ENCODE data around the gene DNAJB7.
"Not testable (repeated sequence)": the region's sequence is repeated elsewhere in the genome, so short reads cannot be mapped to it uniquely, and the experiment has no call there.

The DNAJB7 gene

DNA sequence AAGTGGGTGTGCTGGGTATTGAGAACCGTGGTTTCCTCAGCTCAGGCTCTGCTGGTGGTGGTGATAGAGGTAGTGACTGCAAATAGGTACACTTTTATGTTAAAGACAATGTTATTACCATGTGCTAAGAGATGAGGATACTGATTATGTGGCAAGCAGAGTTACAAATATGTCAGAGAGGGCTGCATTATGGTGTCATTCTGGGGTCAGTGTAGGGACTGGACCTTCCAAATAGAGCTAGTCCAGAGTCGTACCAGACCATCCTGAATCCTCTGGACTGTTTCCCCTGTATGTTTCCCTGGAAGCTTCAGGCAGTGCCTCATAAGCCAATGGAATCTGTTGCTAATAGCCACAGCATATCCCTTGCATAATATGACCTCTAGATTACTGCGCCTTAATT lies at the start of gene DNAJB7:
DNAJB7 (minus strand) TSS at position 101 of the 400 bp plus-strand sequence. CDS start 119 bp downstream, outside the sequence.
- DNase-seq (ENCODE audit: low read depth) = no peak

DNA sequence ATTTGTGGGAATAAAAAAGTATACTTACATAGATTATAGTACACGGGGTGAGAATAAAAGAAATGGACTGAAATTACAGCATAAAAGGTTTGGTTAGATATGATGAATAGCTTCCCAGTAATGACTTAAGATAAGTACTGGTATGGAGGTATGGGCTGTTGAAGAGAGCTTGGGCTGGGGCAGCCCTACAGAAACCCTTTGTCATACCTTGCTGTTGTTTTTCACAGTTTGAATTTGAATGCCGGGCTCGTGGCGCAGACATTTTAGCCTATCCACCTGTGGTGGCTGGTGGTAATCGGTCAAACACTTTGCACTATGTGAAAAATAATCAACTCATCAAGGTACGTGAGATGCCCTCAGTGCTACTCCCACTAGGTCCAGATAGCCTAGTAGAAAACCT lies 47.0 kb upstream of the DNAJB7 start:
- DNase-seq (ENCODE audit: low read depth) = no peak

DNA sequence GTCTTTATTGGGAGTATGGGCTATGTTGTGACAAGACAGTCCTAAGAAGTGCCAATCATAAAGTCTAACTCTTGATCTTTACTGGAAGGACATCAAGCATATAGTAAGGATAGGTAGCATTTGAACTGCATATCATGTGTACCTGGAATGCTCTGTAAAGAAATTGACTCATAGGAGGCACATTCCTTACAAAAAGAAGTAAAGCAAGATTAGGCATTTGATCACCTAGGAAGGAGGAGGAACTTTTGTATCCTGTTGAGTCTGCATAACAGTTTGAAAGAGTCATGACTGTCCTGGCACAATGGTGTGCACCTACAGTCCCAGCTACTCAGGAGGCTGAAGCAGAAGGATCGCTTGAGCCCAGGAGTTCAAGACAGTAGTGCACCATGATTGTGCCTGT lies 42.2 kb upstream of the DNAJB7 start:
- no peak for DNase-seq (ENCODE audit: low read depth)

GRCh38 chr22:40898850-40899357 lies 37.0 kb upstream of the DNAJB7 start:
- peak; percentile 65 for DNase-seq (ENCODE audit: low read depth)

DNA sequence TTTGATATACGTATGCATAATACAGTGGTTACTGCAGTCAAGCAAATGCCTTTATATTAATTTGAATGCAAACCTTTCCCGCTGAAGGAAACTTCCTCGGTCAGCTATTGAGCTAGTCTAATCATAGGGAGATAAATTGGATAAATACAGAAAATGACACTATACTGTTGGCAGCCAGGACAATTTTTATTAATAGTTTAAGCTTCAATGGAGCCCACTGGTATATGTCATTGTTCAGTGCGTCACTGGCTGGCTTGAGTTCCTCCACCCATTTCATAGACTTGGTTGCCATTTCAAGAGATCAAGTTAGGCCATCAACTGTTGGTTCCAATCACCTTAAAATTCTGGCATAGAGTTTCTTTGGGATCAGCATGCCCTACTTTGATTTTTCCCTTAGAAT lies 32.5 kb upstream of the DNAJB7 start:
- DNase-seq (ENCODE audit: low read depth) = no peak

DNA sequence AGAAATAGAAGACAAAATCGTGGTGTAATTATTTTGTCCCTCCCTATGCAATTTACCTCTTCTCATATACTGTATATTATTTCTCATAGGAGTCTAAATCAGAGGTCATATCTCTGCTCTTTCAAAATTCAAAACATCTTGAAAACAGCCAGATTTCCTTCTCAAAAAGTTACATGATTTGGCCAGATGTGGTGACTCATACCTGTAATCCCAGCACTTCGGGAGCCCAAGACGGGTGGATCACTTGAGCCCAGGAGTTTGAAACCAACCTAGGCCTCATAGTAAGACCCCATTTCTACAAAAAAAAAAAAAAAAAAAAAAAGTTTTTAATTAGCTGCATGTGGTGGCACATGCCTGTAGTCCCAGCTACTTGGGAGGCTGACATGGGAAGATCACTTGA lies 29.0 kb upstream of the DNAJB7 start:
- DNase-seq (ENCODE audit: low read depth) = peak; percentile 57

GRCh38 chr22:40889116-40889515 lies 27.2 kb upstream of the DNAJB7 start:
- no peak for DNase-seq (ENCODE audit: low read depth)

- peak; percentile 67 for DNase-seq (ENCODE audit: low read depth)
Observed at GRCh38 chr22:40878922-40879321, 17.0 kb upstream of the DNAJB7 start.

GRCh38 chr22:40877488-40877887 lies 15.6 kb upstream of the DNAJB7 start:
- DNase-seq (ENCODE audit: low read depth) = no peak

GRCh38 chr22:40876907-40877306 lies 15.0 kb upstream of the DNAJB7 start:
- DNase-seq (ENCODE audit: low read depth) = no peak

GRCh38 chr22:40875111-40875510 lies 13.2 kb upstream of the DNAJB7 start:
- DNase-seq (ENCODE audit: low read depth) = no peak

DNA sequence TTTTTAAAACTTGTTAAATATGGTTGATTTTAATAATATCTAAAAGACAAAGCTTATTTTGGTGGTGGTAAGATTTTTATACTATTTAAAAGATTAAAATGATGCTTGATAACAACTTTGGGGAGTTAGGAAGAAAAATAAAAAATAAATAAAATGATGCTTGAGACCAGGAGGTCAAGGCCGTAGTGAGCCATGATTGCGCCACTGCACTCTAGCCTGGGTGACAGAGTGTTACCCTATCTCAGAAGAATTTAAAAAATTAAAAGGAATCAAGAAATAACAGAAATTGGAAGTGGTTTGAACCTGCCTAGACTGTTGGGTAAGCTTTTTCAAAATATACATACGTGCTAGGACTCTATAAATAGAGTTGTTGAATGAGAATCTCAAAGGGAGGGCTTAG lies 12.1 kb upstream of the DNAJB7 start:
- DNase-seq (ENCODE audit: low read depth) = no peak

GRCh38 chr22:40868379-40868778 lies 6.5 kb upstream of the DNAJB7 start:
- DNase-seq (ENCODE audit: low read depth) = not testable (repeated sequence)

DNA sequence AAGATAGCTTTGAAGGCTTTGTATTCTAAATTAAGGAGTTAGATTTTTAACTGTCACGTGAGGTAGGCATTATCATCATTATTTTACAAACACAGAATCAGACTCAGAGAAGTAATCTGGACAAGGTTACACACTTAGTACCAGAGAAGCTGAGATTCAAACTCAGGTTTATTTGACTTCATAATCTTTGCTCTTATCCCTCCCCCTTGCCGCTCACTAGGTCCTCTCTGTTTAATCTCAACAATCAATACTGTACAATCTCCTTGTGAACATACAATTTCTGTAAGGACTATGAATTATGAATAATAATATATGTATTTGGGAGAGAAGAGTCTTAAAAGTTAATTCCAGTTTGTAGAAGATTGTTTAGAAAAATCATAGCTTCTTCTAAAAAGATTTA lies 5.2 kb upstream of the DNAJB7 start:
- no peak for DNase-seq (ENCODE audit: low read depth)

- no peak for DNase-seq (ENCODE audit: low read depth)
Observed at GRCh38 chr22:40862537-40862936, 624 bp upstream of the DNAJB7 start.

DNA sequence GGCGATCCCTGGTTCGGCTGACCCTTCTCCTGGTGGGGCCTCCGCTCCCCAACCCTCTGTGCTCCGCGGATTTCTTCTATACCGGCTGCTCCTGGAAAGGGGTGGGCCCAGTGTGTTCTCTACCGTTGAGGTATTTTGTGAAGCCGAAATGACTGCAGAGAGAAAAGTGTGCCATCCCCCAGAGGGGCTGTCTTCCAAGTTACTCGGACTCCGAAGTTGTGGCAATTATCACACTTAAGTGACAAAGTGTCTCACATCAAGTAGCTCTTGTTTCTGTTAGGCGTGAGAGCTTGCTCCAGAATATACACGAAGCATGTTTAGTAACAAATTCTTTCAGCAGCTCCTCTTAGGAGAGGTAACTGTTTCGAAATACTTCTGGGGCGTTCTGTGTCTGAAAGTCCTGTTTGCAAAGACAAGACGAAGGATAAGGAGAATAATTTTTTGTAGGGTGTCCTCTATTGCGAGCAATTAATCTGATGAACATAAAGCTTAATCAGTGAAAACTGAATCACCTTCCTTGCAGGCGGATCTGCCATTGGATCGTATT lies 4.5 kb downstream of the DNAJB7 start:
- peak; percentile 35 for DNase-seq (ENCODE audit: low read depth)

GRCh38 chr22:40856513-40857308 lies 5.2 kb downstream of the DNAJB7 start, which contains the start of the genes ST13 and XPNPEP3:
Gene ST13 (minus strand): TSS chr22:40856639. CDS start chr22:40856540, 99 bp downstream.
Gene XPNPEP3 (plus strand): TSS chr22:40857148. CDS start chr22:40857182, 34 bp downstream.
- DNase-seq (ENCODE audit: low read depth) = peak; percentile 95

DNA sequence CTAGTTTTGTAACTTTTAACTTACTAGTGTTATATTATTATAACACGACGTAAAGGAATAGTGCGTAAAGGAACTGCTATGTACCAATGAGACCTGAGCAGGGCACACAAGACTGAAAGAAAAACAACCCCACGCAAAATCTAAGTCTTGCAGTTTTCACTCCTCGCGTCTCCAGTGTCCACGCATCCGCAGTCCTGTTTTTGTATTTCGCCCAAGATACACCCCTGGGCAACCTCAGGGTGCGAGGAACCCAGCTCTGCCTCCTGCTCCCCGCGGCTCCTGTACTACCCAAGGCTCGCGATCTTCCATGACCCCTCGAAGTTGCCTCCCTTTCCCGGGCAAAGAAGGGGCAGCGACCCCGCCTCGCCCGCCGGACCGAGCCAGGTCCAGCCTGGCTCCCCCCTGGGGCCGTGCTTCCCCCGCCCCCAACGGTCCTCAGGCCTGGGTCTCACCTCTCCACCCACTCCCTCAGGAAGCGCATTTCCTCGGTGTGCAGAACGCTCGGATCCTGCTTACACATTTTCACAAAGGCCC lies 5.9 kb downstream of the DNAJB7 start:
- DNase-seq (ENCODE audit: low read depth) = peak; percentile 48

DNA sequence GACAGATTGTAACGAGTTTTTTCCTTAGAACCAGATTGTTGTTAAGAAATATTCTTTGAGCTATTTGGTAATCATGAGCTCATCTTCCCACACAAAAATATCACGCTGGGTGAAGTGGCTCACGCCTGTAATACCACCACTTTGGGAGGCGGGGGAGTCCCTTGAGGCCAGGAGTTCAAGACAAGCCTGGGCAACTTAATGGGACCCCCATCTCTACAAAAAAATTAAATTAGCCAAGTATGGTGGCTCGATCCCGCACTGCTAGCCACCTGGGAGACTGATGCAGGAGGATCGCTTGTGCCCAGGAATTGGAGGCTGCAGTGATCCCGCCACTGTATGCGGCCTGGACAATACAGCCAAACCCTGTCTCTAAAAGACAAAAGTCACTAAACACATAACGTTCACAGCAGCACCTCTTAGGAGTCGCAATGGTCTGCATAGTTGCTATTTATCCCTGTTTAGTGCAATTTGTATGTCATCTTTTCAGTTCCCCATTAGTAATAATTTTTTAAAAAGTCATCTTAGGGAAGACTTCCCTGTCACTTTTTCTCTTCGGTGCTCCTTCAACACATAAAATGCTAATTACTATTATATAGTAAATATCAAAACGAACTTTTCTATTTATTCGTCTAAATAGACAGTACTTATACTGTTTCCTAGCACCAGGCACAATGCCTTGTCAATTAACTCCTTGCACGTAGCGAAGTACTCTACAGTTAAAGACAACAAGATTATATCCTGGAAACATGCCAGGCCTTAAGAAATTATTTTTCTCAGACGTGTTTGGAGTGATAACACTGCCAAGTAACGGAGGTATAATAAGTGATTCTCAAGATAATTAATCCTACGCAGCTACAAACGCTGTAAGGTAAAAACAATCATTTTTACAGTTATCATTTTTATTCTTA lies 6.6 kb downstream of the DNAJB7 start:
- peak; percentile 69 for DNase-seq (ENCODE audit: low read depth)

DNA sequence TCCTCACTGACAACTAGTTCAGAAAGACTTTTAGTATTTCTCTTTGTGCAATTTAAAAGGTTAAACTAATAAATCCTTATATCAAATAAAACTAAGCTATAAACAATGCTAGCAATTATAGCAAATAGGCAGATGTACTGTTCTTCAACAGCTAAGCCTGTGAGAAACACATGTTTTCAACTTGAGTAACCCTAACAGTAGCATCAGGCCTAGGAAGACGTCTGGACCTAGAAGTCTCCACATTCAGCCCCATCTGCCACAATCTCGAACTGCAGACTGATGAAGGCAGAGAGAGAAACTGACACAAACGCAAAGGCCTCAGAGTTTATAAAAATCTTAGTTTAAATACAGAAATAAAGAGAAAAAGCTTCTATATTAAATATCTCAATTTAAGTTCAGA lies 8.0 kb downstream of the DNAJB7 start:
- DNase-seq (ENCODE audit: low read depth) = no peak

- no peak for DNase-seq (ENCODE audit: low read depth)
Observed at GRCh38 chr22:40853333-40853732, 8.6 kb downstream of the DNAJB7 start.

GRCh38 chr22:40845816-40846215 lies 16.1 kb downstream of the DNAJB7 start:
- not testable (repeated sequence) for DNase-seq (ENCODE audit: low read depth)
